ENCODE data around the gene PTGES3. TPM values are rescaled to one million over a fixed set of nuclear protein-coding genes. Genes with fewer than 3 reads are reported as not detected.

PTGES3 gene
- total and polyA plus RNA-seq, 3 experiments from 2014 or later = 242 to 437 (median 431) TPM

- Histone ChIP-seq H3K27ac (ENCODE audit: low read depth, low read length) (peak overlapping the region; percentile 17), H3K9me3 (ENCODE audit: low read length) (no peaks in the 10 kb centered on the region), H3K36me3 (ENCODE audit: insufficient read depth, low read length) (no peaks in the 10 kb centered on the region), H3K27me3 (ENCODE audit: insufficient read depth, low read length, poor library complexity, severe bottlenecking) (no peaks in the 10 kb centered on the region), H3K4me3 (ENCODE audit: low read length) (no peak overlapping the region), H3K4me1 (ENCODE audit: insufficient read depth, low read length) (peaks cover 72% of the 10 kb centered on the region)
- peaks cover 73 to 78% (median 75%) of the 10 kb centered on the region in 3 donors for H3K4me1 Mint-ChIP-seq
- peak overlapping the region; percentile 32 to 97 (median 90) for H3K27ac Mint-ChIP-seq
- ChIA-PET CTCF (no interaction called here), POLR2A (interaction anchor here (4.2 kb wide), 1 partner anchor 56 kb away, joined by 37 read pairs; the partner anchor contains the start of gene PTGES3)
- peaks cover 0 to 2% of the 10 kb centered on the region in 2 donors for H3K27me3 Mint-ChIP-seq
- H3K4me3 Mint-ChIP-seq = peak overlapping the region; percentile 85 to 99 (median 93)
- peak; percentile 39 to 74 (median 51) for DNase-seq
- H3K36me3 Mint-ChIP-seq = peaks cover 0 to 37% (median 4%) of the 10 kb centered on the region in 3 donors
- H3K9me3 Mint-ChIP-seq = no peaks in the 10 kb centered on the region
Measured at GRCh38 chr12:56631790-56632700, 56.0 kb downstream of the PTGES3 start.

- ChIA-PET CTCF (interaction anchor here (0.8 to 6.5 kb wide), 6 partner anchors 7 to 116 kb away, joined by 3 to 50 read pairs (median 8); partner anchors contain the start of gene ATP5F1B), POLR2A (interaction anchor here (0.6 to 4.2 kb wide), 6 partner anchors 15 to 408 kb away, joined by 4 to 37 read pairs (median 16); partner anchors contain the start of genes ATP5F1B, NACA and PTGES3)
- Histone ChIP-seq H3K4me1 (ENCODE audit: insufficient read depth, low read length) (peaks cover 67% of the 10 kb centered on the region), H3K4me3 (ENCODE audit: low read length) (peak within 1 kb of the TSS; percentile 89), H3K9me3 (ENCODE audit: low read length) (no peaks in the 10 kb centered on the region), H3K36me3 (ENCODE audit: insufficient read depth, low read length) (peaks cover 5% of the 10 kb centered on the region), H3K27ac (ENCODE audit: low read depth, low read length) (peak within 1 kb of the TSS; percentile 80), H3K27me3 (ENCODE audit: insufficient read depth, low read length, poor library complexity, severe bottlenecking) (no peaks in the 10 kb centered on the region)
- peak within 1 kb of the TSS; percentile 92 to 98 (median 95) for H3K27ac Mint-ChIP-seq
- no peaks in the 10 kb centered on the region for H3K9me3 Mint-ChIP-seq
- peak within 1 kb of the TSS; percentile 82 to 94 (median 91) for H3K4me3 Mint-ChIP-seq
- H3K4me1 Mint-ChIP-seq = peaks cover 72 to 76% (median 75%) of the 10 kb centered on the region in 3 donors
- peaks cover 3 to 45% (median 5%) of the 10 kb centered on the region in 3 donors for H3K36me3 Mint-ChIP-seq
- peaks cover 0 to 2% of the 10 kb centered on the region in 2 donors for H3K27me3 Mint-ChIP-seq
- peak; percentile 71 to 86 (median 80) for DNase-seq
Measured at GRCh38 chr12:56630180-56630632, 57.9 kb downstream of the PTGES3 start, which contains the start of gene BAZ2A. BAZ2A (minus strand) TSS chr12:56630326; CDS start chr12:56617530, 12,796 bp downstream.

GRCh38 chr12:56629459-56630179 is 58.5 kb downstream of the PTGES3 start:
- DNase-seq = peak; percentile 27 to 66 (median 29)

DNA sequence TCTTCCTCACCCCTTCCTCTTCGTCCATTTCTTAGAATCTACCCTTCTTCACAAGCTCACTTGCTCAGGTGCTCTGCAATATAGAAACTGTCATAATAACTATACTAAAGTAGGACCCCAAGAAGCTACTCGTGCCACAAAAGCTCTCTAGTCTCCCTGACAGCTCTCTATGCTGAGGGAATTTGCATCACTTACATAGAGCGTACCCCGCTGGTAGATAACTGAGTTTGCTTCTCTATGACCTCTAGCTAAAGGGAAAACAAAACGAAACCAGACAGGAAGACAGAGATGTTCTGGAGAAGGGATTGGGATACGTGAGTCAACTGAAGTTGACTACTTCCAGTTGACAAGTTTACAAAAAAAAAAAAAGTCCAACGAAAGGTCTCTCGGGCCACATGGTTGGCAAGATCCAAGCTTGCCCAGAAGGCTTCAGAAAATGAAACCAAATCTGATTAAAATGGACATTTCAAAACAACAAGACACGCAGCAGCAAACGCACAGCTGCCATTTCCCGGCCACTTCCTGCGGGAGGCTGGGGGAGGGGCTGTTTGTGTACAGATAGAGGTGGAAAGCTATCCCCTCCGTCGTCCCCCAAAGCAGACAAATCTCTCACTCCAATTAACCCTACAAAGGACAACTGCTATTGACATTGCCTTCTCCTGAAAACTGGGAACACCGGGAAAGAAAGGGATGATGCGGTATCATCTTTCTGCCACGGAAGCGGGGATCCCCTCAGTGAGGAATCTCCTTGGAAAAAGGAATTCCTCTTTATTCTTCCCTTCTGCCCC is 59.2 kb downstream of the PTGES3 start:
- DNase-seq = peak; percentile 51 to 81 (median 71)
- Histone ChIP-seq H3K27ac (ENCODE audit: low read depth, low read length) (peak overlapping the region; percentile 80), H3K36me3 (ENCODE audit: insufficient read depth, low read length) (peaks cover 5% of the 10 kb centered on the region), H3K4me1 (ENCODE audit: insufficient read depth, low read length) (peaks cover 64% of the 10 kb centered on the region), H3K27me3 (ENCODE audit: insufficient read depth, low read length, poor library complexity, severe bottlenecking) (no peaks in the 10 kb centered on the region), H3K4me3 (ENCODE audit: low read length) (peak overlapping the region; percentile 89), H3K9me3 (ENCODE audit: low read length) (no peaks in the 10 kb centered on the region)
- peaks cover 72 to 77% (median 75%) of the 10 kb centered on the region in 3 donors for H3K4me1 Mint-ChIP-seq
- POLR2A ChIA-PET = interaction anchor here (0.5 to 4.2 kb wide), 19 partner anchors 8 to 839 kb away, joined by 3 to 37 read pairs (median 5); partner anchors contain the start of genes ATP5F1B, NACA, PRIM1 and PTGES3
- peaks cover 0 to 2% of the 10 kb centered on the region in 2 donors for H3K27me3 Mint-ChIP-seq
- no peaks in the 10 kb centered on the region for H3K9me3 Mint-ChIP-seq
- peak overlapping the region; percentile 82 to 94 (median 91) for H3K4me3 Mint-ChIP-seq
- H3K36me3 Mint-ChIP-seq = peaks cover 3 to 49% (median 5%) of the 10 kb centered on the region in 3 donors
- CTCF ChIA-PET = interaction anchor here (0.7 to 6.5 kb wide), 19 partner anchors 9 to 501 kb away, joined by 3 to 50 read pairs (median 5); partner anchors contain the start of genes ATP5F1B, ESYT1, NACA and PTGES3
- peak overlapping the region; percentile 89 to 98 (median 94) for H3K27ac Mint-ChIP-seq

More at GRCh38 chr12:56629459-56630179, 58.5 kb downstream of the PTGES3 start:
- H3K27me3 Mint-ChIP-seq = peaks cover 0 to 2% of the 10 kb centered on the region in 2 donors
- H3K27ac ChIP-seq (ENCODE audit: low read depth, low read length) = peak overlapping the region; percentile 80
- peak overlapping the region; percentile 89 to 98 (median 94) for H3K27ac Mint-ChIP-seq
- POLR2A ChIA-PET = interaction anchor here (0.6 to 4.2 kb wide), 16 partner anchors 9 to 407 kb away, joined by 3 to 37 read pairs (median 4); partner anchors contain the start of genes ATP5F1B, NACA, PRIM1 and PTGES3
- peaks cover 5% of the 10 kb centered on the region for H3K36me3 ChIP-seq (ENCODE audit: insufficient read depth, low read length)
- no peaks in the 10 kb centered on the region for H3K9me3 Mint-ChIP-seq
- CTCF ChIA-PET = interaction anchor here (1.0 to 6.5 kb wide), 13 partner anchors 8 to 115 kb away, joined by 4 to 50 read pairs (median 6); partner anchors contain the start of genes ATP5F1B, NACA and PTGES3
- H3K27me3 ChIP-seq (ENCODE audit: insufficient read depth, low read length, poor library complexity, severe bottlenecking) = no peaks in the 10 kb centered on the region
- peak overlapping the region; percentile 89 for H3K4me3 ChIP-seq (ENCODE audit: low read length)
- H3K9me3 ChIP-seq (ENCODE audit: low read length) = no peaks in the 10 kb centered on the region
- H3K4me3 Mint-ChIP-seq = peak overlapping the region; percentile 82 to 94 (median 91)
- H3K4me1 Mint-ChIP-seq = peaks cover 72 to 77% (median 72%) of the 10 kb centered on the region in 3 donors
- peaks cover 3 to 45% (median 5%) of the 10 kb centered on the region in 3 donors for H3K36me3 Mint-ChIP-seq
- H3K4me1 ChIP-seq (ENCODE audit: insufficient read depth, low read length) = peaks cover 70% of the 10 kb centered on the region

GRCh38 chr12:56626701-56627100 is 61.4 kb downstream of the PTGES3 start:
- Histone ChIP-seq H3K27me3 (ENCODE audit: insufficient read depth, low read length, poor library complexity, severe bottlenecking) (no peaks in the 10 kb centered on the region), H3K9me3 (ENCODE audit: low read length) (no peaks in the 10 kb centered on the region), H3K4me1 (ENCODE audit: insufficient read depth, low read length) (peaks cover 54% of the 10 kb centered on the region), H3K27ac (ENCODE audit: low read depth, low read length) (no peak overlapping the region), H3K4me3 (ENCODE audit: low read length) (no peak overlapping the region), H3K36me3 (ENCODE audit: insufficient read depth, low read length) (peaks cover 5% of the 10 kb centered on the region)
- Mint-ChIP-seq H3K27me3 (peaks cover 0 to 2% of the 10 kb centered on the region in 2 donors), H3K4me3 (peak overlapping the region in 3 of 7 donors; percentile 19 to 45 (median 37)), H3K36me3 (peaks cover 3 to 63% (median 5%) of the 10 kb centered on the region in 3 donors), H3K9me3 (no peaks in the 10 kb centered on the region), H3K4me1 (peaks cover 62 to 72% (median 70%) of the 10 kb centered on the region in 3 donors), H3K27ac (peak overlapping the region in 7 of 8 donors; percentile 32 to 80 (median 77))
- ChIA-PET CTCF (interaction anchor here (6.5 kb wide), 1 partner anchor 11 kb away, joined by 50 read pairs; no protein-coding TSS in a partner anchor), POLR2A (interaction anchor here (1.2 kb wide), 1 partner anchor 8 kb away, joined by 3 read pairs; no protein-coding TSS in a partner anchor)
- DNase-seq = no peak

- H3K36me3 Mint-ChIP-seq = peaks cover 3 to 77% (median 7%) of the 10 kb centered on the region in 3 donors
- POLR2A ChIA-PET = no interaction called here
Measured at GRCh38 chr12:56622535-56622934, 65.5 kb downstream of the PTGES3 start.

More at GRCh38 chr12:56622535-56622934, 65.5 kb downstream of the PTGES3 start:
- Histone ChIP-seq H3K9me3 (ENCODE audit: low read length) (no peaks in the 10 kb centered on the region), H3K27me3 (ENCODE audit: insufficient read depth, low read length, poor library complexity, severe bottlenecking) (no peaks in the 10 kb centered on the region), H3K36me3 (ENCODE audit: insufficient read depth, low read length) (peaks cover 15% of the 10 kb centered on the region), H3K4me3 (ENCODE audit: low read length) (no peak overlapping the region), H3K27ac (ENCODE audit: low read depth, low read length) (no peak overlapping the region), H3K4me1 (ENCODE audit: insufficient read depth, low read length) (peaks cover 38% of the 10 kb centered on the region)
- Mint-ChIP-seq H3K27me3 (no peaks in the 10 kb centered on the region), H3K9me3 (no peaks in the 10 kb centered on the region), H3K4me1 (peaks cover 59 to 81% (median 65%) of the 10 kb centered on the region in 3 donors), H3K27ac (peak overlapping the region in 6 of 8 donors; percentile 54 to 70 (median 60)), H3K4me3 (no peak overlapping the region)
- DNase-seq = no peak
- CTCF ChIA-PET = interaction anchor here (1.0 to 2.2 kb wide), 2 partner anchors 14 to 21 kb away, joined by 4 to 11 read pairs; no protein-coding TSS in a partner anchor

Measured in CD8-positive, alpha-beta memory T cell (primary cell).